Measurements from ENCODE around the gene SLC47A2.
A peak's percentile ranks its signal among the peaks of the same experiment; 100 is the strongest.
"Not testable (repeated sequence)": the region's sequence is repeated elsewhere in the genome, so short reads cannot be mapped to it uniquely, and the experiment has no call there.

The SLC47A2 gene, protein sequence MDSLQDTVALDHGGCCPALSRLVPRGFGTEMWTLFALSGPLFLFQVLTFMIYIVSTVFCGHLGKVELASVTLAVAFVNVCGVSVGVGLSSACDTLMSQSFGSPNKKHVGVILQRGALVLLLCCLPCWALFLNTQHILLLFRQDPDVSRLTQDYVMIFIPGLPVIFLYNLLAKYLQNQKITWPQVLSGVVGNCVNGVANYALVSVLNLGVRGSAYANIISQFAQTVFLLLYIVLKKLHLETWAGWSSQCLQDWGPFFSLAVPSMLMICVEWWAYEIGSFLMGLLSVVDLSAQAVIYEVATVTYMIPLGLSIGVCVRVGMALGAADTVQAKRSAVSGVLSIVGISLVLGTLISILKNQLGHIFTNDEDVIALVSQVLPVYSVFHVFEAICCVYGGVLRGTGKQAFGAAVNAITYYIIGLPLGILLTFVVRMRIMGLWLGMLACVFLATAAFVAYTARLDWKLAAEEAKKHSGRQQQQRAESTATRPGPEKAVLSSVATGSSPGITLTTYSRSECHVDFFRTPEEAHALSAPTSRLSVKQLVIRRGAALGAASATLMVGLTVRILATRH

DNA sequence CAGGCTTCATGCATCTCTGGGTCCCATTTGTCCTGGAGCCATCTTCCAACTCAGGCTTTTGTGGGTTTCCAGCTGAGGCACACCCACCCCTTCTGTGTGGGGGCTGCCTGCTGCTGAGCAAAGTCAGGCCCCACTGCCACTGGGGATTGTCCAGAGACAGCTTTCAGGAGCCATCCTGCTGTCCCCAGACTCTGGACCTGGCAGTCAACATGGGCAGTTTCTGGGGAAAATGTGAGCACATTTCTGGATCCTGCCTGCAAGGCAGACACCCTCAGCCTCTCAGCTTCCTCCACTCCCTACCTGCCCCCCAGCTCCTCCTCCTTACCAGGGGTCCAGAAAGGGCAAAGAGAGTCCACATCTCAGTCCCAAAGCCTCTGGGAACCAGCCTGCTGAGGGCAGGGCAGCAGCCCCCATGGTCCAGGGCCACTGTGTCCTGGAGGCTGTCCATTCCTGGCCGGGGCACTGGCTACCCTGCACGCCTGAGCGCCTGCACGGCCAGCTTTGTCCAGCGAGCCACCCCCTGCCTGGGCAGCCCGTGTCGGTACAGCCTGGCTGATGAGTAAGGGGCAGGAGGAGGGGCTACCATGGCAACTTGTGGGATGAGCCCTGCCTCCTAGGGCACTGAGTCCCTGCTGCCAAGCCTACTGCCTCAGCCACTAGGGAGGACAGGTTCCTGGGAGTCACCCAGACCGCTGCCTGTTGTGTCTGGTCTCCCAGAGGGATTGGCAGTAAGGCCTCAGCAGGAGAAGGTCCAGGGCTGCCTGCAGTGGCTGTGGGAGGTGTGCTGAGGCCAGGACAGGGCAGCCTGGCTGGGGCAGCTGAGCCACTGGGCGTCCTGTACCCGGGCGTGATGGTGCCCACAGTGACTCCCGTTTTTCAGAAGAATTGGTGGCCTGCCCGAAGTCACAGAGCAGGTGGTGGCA is at the start of gene SLC47A2:
SLC47A2 (minus strand) TSS at position 477 of the 923 bp plus-strand sequence; CDS start at position 448, 29 bp downstream.
- Mint-ChIP-seq H3K27ac (no peak within 1 kb of the TSS), H3K36me3 (ENCODE audit: low read depth) (no peaks in the 10 kb centered on the region)

GRCh38 chr17:19766016-19766415 is 49.6 kb upstream of the SLC47A2 start:
- H3K27ac Mint-ChIP-seq: no peak overlapping the region
- H3K4me1 Mint-ChIP-seq (ENCODE audit: low read depth): peaks cover 22% of the 10 kb centered on the region
- H3K9me3 Mint-ChIP-seq: no peaks in the 10 kb centered on the region
- no peak overlapping the region for H3K4me3 Mint-ChIP-seq
- peaks cover 11% of the 10 kb centered on the region for H3K36me3 Mint-ChIP-seq (ENCODE audit: low read depth)
- intact Hi-C loops (cut with micrococcal nuclease): loop anchor here (1.0 kb wide), 2 partner anchors 252 to 403 kb away; no protein-coding TSS in a partner anchor
- peaks cover 13% of the 10 kb centered on the region for H3K27me3 Mint-ChIP-seq

More for the DNA sequence above, at the start of gene SLC47A2:
- Mint-ChIP-seq H3K4me3 (no peak within 1 kb of the TSS), H3K9me3 (no peaks in the 10 kb centered on the region), H3K27me3 (peaks cover 1% of the 10 kb centered on the region), H3K4me1 (ENCODE audit: low read depth) (peaks cover 17% of the 10 kb centered on the region)
- intact Hi-C loops (cut with micrococcal nuclease): no loop called here

GRCh38 chr17:19763991-19764390 is 47.6 kb upstream of the SLC47A2 start:
- H3K4me3 Mint-ChIP-seq; H3K36me3 Mint-ChIP-seq (ENCODE audit: low read depth); H3K27ac Mint-ChIP-seq; H3K9me3 Mint-ChIP-seq: not testable (repeated sequence)
- intact Hi-C loops (cut with micrococcal nuclease): loop anchor here (2.0 kb wide), 1 partner anchor 115 kb away; the partner anchor contains the start of gene ALDH3A2
- peaks cover 21% of the 10 kb centered on the region for H3K27me3 Mint-ChIP-seq
- H3K4me1 Mint-ChIP-seq (ENCODE audit: low read depth): peaks cover 40% of the 10 kb centered on the region

DNA sequence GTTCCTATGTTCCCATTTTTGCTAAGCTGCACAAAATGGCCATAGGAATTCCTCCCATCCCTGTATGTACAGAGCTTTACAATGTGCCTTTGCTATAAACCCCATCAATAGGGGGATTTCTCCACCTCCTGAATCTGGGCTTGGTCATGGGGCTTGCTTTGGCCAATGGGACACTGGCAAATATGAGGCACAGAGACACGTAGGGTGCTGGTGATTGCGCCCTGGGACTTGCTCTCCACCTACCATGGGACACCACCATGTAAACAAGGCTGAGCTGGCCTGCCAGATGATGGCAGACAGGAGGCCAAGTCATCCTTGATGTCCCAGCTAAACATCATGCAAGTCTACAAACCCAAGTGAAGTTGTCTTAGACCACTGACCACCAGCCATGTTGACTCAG is 47.0 kb upstream of the SLC47A2 start:
- Mint-ChIP-seq H3K4me1 (ENCODE audit: low read depth) (peaks cover 45% of the 10 kb centered on the region), H3K36me3 (ENCODE audit: low read depth) (no peaks in the 10 kb centered on the region), H3K4me3 (no peak overlapping the region), H3K27me3 (peaks cover 23% of the 10 kb centered on the region), H3K9me3 (no peaks in the 10 kb centered on the region), H3K27ac (no peak overlapping the region)
- intact Hi-C loops (cut with micrococcal nuclease): loop anchor here (2.0 kb wide), 1 partner anchor 115 kb away; the partner anchor contains the start of gene ALDH3A2

DNA sequence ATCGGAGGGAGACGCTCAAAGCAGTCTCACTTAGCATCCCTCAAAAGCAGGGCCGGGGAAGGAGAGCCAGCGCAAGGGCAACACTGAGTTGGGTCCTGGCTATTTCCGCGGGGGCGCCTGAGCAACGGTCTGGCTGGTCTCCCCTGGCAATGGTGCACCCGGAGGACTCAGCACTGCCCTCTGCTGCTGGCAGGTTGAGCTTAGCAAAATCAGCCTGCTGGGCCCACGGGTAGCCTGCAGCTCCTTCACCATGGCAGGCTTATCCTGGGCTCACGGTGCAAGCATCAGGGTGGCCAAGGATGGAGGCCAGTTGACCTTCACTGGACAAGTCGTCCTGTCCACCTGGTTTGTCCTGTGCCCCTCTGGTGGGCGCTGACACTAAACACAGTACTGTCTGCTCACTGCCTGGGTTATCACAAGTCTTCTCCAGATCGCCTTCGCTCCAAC is 46.2 kb upstream of the SLC47A2 start:
- Mint-ChIP-seq H3K9me3 (no peaks in the 10 kb centered on the region), H3K36me3 (ENCODE audit: low read depth) (no peaks in the 10 kb centered on the region), H3K27ac (no peak overlapping the region), H3K27me3 (peaks cover 23% of the 10 kb centered on the region), H3K4me1 (ENCODE audit: low read depth) (peaks cover 48% of the 10 kb centered on the region), H3K4me3 (no peak overlapping the region)
- intact Hi-C loops (cut with micrococcal nuclease): loop anchor here (2.0 kb wide), 1 partner anchor 114 kb away; the partner anchor contains the start of gene ALDH3A2

DNA sequence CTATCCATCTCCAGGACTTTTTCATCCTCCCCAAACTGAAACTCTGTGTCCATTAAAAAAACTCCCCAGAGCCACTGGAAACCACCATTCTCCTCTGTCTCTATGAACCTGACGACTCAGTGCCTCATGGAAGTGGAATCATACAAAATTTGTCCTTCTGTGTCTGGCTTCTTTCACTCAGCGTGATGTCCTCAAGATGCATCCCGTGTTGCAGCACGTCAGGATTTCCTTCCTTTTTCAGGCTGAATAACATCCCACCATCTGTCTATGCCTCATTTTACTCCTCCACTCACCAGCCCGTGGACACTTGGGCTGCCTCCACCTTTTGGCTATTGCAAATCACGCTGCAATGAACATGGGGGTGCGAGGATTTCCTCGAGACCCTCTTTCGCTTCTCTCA is 44.4 kb upstream of the SLC47A2 start:
- Mint-ChIP-seq H3K27me3 (peaks cover 18% of the 10 kb centered on the region), H3K27ac (peak overlapping the region; percentile 75), H3K4me1 (ENCODE audit: low read depth) (peaks cover 56% of the 10 kb centered on the region), H3K36me3 (ENCODE audit: low read depth) (no peaks in the 10 kb centered on the region), H3K9me3 (no peaks in the 10 kb centered on the region), H3K4me3 (no peak overlapping the region)
- intact Hi-C loops (cut with micrococcal nuclease): no loop called here

GRCh38 chr17:19759568-19760549 is 43.5 kb upstream of the SLC47A2 start:
- no peaks in the 10 kb centered on the region for H3K36me3 Mint-ChIP-seq (ENCODE audit: low read depth)
- peaks cover 64% of the 10 kb centered on the region for H3K4me1 Mint-ChIP-seq (ENCODE audit: low read depth)
- H3K4me3 Mint-ChIP-seq: no peak overlapping the region
- no peaks in the 10 kb centered on the region for H3K9me3 Mint-ChIP-seq
- peaks cover 18% of the 10 kb centered on the region for H3K27me3 Mint-ChIP-seq
- H3K27ac Mint-ChIP-seq: peak overlapping the region; percentile 75
- intact Hi-C loops (cut with micrococcal nuclease): no loop called here

DNA sequence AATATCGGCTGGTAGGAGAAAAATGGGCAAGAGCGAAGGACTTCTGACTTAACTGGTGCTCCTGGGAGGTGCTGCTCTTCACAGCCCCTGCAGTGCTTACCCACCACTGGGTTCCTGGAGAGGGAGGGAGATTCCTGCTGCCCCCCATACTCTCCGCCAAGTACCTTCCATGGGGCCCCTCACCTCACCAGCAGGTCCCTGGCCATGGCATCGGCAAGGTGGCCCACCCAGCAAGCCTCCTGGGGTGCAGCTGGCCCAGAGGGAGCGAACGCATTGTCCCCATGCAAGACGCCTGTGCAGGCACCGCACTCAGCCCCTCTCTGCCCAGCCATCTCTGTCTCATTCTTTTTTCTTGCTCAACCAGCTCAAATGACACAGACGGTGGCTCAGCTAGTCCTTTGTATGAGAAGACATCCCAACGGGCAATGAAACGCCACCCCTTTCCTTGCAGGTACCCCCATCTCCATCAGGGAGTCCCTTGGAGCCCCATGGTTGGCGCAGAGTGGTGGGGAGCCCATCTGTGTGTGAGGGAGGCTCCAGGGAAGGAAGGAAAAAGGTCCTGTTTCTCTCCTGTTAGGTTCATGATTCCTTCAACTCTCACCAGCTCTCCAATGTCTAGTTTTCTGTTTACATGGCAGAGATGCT is 41.3 kb upstream of the SLC47A2 start:
- Mint-ChIP-seq H3K27ac (no peak overlapping the region), H3K27me3 (peaks cover 16% of the 10 kb centered on the region), H3K9me3 (no peaks in the 10 kb centered on the region), H3K4me3 (no peak overlapping the region), H3K36me3 (ENCODE audit: low read depth) (no peaks in the 10 kb centered on the region), H3K4me1 (ENCODE audit: low read depth) (peaks cover 78% of the 10 kb centered on the region)
- intact Hi-C loops (cut with micrococcal nuclease): no loop called here

- peaks cover 79% of the 10 kb centered on the region for H3K4me1 Mint-ChIP-seq (ENCODE audit: low read depth)
- no peaks in the 10 kb centered on the region for H3K36me3 Mint-ChIP-seq (ENCODE audit: low read depth)
- H3K9me3 Mint-ChIP-seq: no peaks in the 10 kb centered on the region
- no peak overlapping the region for H3K4me3 Mint-ChIP-seq
- intact Hi-C loops (cut with micrococcal nuclease): no loop called here
- peak overlapping the region; percentile 56 for H3K27ac Mint-ChIP-seq
- H3K27me3 Mint-ChIP-seq: peaks cover 10% of the 10 kb centered on the region
Observed at GRCh38 chr17:19756546-19756945, 40.2 kb upstream of the SLC47A2 start.

- peak overlapping the region; percentile 56 for H3K27ac Mint-ChIP-seq
- peaks cover 78% of the 10 kb centered on the region for H3K4me1 Mint-ChIP-seq (ENCODE audit: low read depth)
- intact Hi-C loops (cut with micrococcal nuclease): no loop called here
- H3K36me3 Mint-ChIP-seq (ENCODE audit: low read depth): no peaks in the 10 kb centered on the region
- H3K27me3 Mint-ChIP-seq: peaks cover 10% of the 10 kb centered on the region
- H3K9me3 Mint-ChIP-seq: no peaks in the 10 kb centered on the region
- H3K4me3 Mint-ChIP-seq: no peak overlapping the region
Observed at GRCh38 chr17:19755821-19756510, 39.6 kb upstream of the SLC47A2 start.

DNA sequence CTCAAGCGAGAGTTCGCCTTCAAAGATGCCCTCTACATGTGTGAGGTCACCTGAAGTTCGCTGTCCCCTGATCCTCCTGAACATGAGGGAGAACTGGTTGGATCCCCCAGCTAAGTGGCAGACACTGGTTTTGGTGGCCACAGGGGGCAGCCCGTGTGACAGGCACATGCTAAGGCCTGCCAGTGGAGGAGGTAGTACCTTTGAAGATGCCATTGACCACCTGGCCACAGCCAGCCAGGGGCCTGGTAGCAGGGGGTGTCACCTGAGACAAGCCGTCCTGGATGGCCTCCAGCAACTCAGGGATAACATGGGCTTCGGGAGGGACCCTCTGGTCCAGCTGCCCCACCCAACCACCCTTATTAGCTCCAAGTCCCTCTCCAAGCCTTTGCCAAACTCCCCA is 39.0 kb upstream of the SLC47A2 start:
- Mint-ChIP-seq H3K27ac (peak overlapping the region; percentile 56), H3K9me3 (no peaks in the 10 kb centered on the region), H3K4me1 (ENCODE audit: low read depth) (peaks cover 77% of the 10 kb centered on the region), H3K27me3 (peaks cover 10% of the 10 kb centered on the region), H3K36me3 (ENCODE audit: low read depth) (no peaks in the 10 kb centered on the region), H3K4me3 (no peak overlapping the region)
- intact Hi-C loops (cut with micrococcal nuclease): no loop called here

Measured in dendritic cell treated with granulocyte-macrophage colony-stimulating factor and Interleukin-4, amounts not matched to agents 40 ng/mL and 50 ng/mL, for 4 days (primary cell).